Measurements from ENCODE around the gene BZW2.
A peak's percentile ranks its signal among the peaks of the same experiment; 100 is the strongest.

BZW2 gene

DNA sequence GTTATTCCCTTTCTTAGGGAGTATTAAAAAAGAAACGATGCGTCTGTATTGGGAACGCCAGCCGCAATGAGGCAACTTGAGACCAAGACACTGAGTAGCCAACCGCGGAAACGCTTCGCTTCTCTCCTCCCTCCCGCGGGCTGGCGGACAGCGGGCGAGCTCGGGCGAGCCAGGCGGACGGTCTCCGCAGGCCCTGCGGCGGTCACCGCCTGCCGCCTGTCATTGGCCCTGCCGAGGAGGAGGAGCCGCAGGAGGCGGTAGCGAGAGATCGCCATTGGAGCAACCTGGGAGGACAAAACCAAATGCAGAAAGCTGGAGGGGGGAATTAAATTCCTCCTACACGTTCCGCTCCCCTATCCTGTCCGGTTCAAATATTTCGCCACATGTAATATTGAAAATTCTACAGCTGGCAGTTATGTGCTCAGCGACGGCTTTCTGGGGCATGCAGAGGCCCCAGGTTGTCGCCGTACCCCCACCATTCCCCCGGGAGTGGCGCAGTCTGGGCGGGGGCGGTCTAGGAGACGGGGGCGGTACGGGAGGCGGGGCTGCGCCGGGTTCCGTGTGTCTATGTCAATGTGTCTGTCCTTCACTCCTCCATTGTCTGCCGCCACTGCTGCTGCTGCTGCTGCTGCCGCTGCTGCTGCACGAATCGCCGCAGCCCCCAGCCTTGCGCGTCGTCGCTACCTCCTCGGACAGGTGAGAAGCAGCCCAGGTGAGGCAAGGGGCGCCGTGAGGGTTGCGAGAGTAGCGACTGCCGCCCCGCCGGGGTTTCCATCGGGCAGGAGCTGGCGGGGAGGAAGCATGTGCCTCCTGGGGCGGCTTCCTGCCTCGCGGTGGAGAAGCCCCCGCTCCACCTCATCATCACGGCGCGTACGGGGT is at the start of gene BZW2, which contains the start of gene ANKMY2:
TSS of gene BZW2 (plus strand) at position 589 of the 879 bp plus-strand sequence. CDS start 19,263 bp downstream, outside the sequence.
TSS of gene ANKMY2 (minus strand) at position 162 of the 879 bp plus-strand sequence. CDS start 181 bp downstream, outside the sequence.
- peak; percentile 97 for DNase-seq

DNA sequence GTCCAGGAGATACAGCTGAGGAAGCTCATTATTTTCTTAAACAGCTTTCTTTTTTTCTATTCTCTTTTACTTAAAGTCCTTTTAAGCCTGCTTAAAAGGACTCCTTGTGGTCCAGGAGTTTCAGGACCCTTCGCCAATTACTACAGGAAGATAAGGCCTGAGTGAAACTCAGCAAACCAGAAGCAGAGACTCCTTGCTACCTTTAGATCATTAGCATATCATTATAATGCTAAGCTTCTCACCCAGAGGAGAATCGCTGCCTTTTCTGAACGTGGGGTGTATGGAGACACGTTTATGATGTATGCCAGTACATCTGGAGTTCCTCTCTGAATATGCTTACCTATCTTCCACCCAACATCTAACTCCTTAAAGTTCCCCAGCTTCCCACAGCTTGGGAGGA is 48.0 kb upstream of the BZW2 start:
- no peak for DNase-seq

DNA sequence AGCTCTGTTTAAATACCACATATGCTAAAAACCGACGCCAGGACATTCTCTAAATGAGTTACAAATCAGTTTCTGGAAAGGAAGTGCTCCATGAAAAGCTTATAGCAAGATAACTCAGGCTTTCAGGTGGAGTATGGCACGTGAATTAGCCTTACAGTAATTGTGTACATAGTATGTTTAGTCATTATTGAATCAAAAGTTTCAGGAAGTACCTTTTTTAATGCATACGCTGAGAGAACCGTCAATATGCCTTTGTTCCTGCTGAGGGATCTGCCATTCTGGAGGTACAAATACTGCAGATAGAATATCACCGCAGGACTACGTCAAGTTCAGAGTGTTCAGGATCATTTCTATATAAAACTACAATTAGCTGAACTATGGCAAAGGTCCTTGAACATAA is 46.1 kb upstream of the BZW2 start:
- peak; percentile 66 for DNase-seq

DNA sequence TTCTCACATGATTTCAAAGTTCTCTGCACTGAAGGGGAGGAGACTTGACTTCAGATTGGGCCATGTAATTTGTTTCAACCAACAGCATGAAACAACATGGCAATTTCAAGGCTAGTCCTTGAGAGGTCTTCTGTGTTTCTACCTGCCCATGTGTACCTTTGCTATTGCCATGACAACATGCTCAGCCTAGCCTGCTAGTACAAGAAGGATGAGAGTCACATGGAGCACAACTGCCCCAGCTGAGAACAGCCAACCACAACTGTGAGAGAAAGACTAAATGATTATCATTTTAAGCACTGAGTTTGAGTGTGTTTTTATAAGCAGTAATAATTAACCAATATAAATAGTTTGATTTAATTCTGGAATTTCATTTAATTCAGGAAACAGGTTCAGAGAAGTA is 42.3 kb upstream of the BZW2 start:
- peak; percentile 10 for DNase-seq

DNA sequence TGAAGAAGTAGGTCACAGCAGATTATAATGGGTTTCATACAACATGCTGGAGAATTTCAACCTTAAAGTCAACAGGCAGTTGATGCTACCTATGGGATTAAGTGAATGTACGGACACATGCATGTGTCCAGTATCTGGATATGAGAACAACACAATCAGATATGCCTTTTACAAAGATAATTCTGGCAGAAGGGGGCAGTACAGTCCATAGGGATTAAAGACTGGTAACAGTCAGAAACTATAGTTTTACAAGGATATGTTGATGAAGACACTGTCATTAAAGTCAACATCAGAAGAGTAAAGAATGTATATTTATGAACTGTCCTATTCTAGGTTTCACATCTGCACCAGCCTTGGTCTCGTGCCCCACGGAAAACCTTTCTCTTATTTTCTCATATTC is 41.9 kb upstream of the BZW2 start:
- DNase-seq: no peak

DNA sequence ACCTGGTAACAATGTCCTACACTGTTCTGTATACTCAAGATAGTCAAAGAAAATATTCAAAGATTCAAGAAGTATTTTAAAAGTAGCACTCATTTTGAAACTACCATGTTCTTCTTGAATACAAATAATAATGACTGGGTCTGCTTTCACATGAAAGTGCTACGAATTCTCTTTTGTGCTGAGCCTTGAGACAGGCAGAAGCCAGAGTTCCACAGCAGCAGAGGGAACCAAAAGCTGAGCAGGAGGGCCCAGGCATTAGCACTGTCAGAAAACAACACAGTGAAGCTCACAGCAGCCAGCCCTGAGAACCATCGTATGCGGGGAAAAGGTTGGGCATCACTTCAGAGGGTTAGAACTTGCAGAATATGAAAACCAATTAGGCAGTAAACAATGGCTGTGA is 39.3 kb upstream of the BZW2 start:
- no peak for DNase-seq

DNA sequence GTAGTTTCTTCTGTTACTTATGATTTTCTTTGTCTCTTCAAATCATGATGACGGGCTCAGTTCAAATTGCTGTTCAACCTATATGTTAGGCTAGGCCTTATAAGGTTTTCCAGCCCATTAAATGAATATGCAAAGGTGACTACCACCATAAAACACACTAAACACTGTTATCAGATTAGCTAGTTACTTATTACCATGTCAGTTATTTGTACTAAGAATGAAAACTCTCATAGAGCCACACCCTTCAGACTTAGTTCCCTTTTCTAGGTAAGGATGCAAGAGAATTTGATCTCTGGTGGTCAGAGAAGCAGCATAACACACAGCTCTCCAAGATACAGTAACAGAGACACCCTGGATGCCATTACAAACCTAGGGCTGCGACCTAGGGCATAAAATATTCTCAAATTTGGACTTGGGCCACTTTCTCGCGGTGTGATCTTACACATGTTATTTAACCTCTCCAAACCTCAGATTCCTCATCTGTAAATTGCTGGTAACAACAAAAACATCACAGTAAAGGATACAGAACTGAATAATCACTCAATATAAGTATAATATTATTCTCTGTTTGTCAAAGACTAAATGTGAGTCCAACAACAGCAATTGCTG is 36.0 kb upstream of the BZW2 start:
- DNase-seq: no peak

DNA sequence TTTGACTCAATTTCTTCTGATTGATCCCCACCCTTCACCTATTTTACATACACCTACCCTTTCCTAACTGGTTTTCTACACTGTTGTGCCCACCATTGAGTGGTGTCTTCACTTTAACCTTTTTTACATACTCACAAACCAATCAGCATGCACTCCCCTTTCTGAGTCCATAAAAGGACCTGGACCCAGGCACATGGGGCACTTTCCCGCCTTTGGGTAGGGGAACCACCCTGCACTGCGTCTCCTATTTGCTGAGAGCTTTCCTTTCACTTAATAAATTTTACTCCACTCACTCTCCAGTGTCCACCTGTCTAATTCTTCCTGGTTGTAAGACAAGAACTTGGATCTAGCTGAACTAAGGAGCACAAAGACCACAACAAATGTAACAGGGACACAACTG is 34.3 kb upstream of the BZW2 start:
- DNase-seq: no peak

DNA sequence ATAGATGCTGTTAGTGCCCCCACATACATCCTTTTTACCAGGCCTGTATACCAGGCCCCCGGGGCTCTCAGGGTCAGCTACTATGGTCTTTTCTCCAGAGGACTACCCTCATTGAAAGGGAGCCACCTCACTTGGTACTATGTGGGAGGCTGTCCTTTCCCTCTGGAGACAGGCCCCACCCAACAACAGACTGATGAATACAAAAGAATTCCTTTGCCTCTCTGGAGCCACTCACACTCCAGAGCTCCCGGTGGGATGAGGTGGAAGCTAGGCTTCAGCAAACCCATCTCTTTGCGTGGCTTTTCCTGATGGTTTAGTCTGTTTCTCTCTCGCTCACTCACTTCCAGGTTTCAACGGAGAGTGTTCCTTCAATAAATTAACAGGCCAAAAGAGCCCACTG is 30.8 kb upstream of the BZW2 start:
- no peak for DNase-seq

DNA sequence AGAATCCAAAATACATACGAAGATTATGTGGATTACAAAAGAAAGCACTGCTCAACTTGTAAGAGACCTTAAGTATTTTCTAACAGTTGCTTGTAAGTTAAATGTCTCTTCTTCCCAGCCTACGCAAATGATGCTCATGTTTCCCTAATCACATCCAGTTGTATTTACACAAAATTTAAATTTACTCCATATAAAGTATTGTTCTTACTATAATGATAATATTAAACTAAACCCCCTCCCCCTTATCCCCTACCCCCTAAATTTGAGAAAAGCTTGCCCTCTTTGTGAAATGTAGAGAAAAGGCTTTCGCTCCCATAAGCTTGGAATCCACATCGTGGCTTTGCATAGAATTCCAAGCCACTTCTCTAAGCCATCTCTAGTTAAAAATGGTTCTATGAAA is 29.9 kb upstream of the BZW2 start:
- DNase-seq: no peak

DNA sequence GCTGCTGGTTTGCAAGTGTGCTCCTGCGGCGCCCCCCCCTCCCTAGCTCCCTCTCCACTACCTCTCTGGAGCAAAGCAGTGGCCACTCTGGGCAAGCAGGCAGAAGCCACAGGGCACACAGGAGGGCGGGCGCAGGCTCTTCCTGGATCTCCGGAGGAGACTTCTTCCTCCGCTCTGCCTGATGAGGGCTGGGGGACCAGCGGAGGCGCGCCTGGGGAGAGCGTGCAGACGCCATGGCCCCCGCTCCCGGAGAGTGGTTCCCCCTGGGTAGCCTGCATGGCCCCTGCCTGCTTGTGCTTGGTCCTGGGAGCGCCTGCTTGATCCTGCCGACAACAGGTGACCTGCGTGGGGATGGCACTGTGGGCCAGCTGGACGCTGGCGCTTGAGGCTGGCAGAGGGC is 29.4 kb upstream of the BZW2 start:
- DNase-seq: no peak

DNA sequence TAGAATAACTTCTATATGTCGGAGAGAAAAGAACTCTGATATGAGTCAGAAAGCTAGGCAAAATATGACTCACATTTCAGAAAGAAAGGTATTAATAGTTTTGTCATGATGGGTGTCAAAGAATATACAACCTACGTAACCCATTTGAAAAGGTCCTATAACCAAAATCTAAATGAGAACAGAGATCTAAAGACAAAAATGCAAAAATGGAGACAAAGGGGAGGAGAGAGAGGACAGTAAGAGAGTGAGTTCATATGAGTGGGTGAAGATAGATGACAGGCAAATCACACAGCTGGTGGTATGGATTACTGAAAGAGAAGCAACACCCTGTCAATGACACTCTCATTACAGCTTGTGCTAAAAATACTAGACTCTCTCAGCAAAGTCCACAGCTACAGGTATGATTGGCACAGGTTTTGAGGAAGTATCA is 26.0 kb upstream of the BZW2 start:
- DNase-seq: no peak

DNA sequence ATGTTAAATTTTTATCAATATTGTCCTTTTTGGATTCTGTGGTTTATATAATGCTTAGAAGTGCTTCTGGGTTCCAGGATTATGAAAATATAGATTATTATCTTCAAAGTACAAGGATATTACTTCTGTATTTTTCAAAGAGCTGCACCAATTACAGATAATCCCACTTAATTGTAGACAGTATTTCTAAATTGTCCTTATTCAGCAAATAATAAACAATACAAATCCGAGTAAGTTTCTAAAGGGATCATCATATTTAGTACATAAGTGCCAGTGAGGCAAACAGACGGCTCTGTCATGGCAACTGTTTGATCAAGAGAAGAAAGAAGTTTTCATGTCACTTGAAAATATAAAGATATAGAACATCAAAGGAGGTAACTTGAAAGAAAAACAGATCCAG is 19.6 kb upstream of the BZW2 start:
- no peak for DNase-seq

DNA sequence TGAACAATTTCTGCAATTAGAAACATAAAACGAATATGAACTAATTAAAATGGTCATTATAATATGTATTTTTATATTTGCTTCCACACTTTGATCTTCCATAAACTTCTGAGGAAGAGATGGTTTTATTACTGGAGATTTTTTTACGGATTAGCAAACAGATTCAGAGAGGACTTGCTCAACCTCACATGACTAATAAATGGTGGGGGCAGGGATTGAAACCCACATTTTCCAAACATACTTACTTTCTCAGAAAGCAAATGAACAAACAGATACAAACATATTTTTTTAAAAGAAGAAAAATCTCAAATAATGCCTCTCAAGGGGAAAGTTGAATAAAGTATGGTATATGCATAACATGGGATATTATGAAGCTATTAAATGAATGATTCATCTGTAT is 18.7 kb upstream of the BZW2 start:
- DNase-seq: no peak

DNA sequence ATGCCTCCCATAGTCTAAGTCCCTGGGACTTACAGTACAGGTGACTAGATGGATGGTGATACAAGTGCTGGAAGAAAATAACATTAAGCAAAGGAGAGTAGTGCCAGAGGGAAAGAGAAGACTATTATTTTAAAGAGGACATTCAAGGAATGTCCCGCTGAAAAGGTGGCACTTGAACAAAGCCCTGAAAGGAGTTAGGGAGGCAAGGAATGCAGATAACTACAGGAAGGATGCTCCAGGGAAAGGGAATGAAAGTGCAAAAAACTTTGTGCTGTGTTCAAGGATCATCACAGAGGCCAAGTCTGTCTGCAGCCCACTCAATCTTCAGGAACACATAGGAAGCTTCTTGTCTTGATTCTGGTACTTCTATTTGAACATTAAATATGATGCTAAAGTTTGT is 15.3 kb upstream of the BZW2 start:
- no peak for DNase-seq

DNA sequence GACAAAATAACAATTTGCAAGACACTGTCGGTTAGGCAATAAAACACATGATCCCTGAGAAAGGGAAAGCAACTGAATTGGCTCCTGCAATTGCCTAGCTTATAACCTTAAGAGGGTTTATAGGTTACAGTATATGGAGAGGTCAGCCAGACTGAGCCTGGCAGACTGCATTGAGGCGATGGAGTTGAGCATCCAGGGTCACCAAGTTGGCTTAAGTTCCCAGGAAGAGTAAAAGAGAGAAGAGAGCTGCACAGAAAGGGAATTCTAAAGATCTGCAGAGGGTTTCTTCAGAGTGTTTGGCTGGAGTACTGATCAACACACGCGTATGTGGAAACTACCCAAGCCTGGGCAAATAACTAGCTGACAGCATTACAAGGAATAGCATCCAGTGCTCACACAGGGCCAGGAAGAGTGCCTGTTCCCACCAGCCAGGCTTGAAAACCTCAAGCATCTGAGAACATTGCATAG is 11.7 kb upstream of the BZW2 start:
- no peak for DNase-seq

DNA sequence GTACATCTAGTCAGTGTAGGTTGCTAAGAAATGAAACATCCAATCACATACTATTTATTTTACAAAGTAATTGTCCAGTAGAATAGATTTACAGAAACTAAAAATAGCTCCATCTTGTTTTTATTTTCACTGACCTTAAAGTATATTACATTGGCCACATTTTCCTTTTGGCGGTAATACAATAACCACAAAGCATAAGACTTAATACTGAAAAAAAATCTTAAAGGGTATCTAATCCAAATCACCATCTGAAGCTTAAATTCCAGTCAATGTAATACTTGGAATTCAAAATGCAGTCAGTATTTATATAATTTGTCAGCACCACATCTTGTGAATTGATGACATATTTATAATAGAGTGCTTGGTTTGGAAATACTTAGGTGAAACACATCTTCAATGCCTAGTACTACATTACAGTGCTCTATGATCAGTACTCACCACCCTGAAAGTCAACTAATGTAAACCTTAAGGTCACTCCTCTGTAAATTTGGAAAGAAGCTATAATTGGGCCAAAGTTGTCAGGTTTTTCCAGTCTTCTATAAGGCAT is 9.4 kb upstream of the BZW2 start:
- no peak for DNase-seq

DNA sequence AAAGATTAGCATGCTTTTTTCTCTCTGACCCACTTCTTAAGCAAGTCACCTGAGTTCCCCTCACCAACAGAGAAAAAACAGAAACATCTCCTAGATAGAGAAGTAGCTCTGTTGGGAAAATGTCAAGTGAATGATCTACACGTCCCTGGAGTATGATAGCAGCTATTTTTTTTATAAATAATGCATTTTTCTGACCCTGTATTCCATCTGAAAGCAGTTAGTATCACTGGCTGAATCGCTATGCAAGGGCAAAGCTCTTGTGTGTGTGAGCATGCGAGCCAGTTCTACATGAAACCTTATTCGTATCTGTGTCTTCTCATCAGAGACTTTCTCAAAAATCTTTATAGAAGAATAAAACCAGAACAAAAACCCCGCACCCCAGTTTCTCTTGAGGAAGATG is 8.6 kb upstream of the BZW2 start:
- DNase-seq: no peak

DNA sequence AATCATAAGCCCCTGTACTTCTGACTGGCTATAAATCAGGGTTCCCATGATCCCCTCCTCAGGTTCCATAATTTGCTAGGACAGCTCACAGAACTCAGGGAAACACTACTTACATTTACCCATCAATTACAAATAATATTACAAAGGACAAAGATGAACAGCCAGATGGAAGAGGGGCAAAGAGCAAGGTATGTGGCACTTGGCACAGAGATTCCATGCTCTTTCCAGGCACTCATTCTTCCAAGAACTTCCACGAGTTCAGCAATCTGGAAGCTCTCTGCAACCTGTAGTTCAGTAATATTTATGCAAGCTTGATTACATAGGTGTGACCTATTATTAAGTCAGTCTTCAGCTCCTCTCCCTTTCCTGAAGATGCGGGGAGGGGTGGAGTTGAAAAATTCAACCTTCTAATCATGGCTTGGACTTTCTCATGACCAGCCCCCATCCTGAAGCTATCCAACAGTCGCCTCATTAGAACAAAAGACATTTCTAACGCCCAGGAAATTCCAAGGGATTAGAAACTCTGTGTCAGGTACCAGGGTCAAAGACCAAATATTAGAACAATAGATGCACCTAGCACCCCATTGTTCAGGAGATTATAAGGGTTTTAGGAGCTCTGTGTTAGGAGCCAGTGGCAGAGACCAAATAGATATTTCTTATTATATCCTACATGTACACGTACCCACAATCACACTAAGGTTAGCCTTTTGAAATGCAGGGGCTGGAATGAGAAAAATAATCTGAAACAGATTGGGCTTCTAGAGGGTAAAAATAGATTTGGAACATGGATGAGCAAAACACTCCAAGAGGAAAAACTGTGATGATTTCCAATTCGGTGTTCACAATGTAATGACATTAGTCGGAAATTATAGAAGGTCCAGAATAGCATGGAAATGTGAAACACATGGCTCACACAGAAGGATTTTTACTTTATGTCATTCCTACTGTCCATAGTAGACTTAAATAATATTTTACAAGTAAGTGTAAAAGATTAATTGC is 7.4 kb upstream of the BZW2 start:
- DNase-seq: no peak

DNA sequence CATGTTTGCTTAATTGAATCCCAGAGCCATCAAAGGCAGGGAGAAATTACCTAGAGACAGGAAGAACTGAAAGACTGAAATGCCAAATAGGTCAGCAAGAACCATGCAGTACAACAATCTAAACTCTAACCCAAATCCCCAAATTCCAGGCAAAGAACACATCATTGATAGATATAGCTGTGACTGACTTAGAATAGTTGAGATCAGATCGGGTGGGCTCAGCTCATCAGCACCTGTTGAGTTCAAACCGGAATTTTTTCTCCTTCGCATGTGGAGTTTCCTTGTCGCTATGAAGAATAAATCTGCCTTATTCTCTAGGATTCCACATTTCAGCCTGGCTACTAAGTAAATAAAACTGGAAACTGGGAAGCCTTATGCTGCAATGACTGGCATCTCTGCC is 1.8 kb upstream of the BZW2 start:
- DNase-seq: no peak

DNA sequence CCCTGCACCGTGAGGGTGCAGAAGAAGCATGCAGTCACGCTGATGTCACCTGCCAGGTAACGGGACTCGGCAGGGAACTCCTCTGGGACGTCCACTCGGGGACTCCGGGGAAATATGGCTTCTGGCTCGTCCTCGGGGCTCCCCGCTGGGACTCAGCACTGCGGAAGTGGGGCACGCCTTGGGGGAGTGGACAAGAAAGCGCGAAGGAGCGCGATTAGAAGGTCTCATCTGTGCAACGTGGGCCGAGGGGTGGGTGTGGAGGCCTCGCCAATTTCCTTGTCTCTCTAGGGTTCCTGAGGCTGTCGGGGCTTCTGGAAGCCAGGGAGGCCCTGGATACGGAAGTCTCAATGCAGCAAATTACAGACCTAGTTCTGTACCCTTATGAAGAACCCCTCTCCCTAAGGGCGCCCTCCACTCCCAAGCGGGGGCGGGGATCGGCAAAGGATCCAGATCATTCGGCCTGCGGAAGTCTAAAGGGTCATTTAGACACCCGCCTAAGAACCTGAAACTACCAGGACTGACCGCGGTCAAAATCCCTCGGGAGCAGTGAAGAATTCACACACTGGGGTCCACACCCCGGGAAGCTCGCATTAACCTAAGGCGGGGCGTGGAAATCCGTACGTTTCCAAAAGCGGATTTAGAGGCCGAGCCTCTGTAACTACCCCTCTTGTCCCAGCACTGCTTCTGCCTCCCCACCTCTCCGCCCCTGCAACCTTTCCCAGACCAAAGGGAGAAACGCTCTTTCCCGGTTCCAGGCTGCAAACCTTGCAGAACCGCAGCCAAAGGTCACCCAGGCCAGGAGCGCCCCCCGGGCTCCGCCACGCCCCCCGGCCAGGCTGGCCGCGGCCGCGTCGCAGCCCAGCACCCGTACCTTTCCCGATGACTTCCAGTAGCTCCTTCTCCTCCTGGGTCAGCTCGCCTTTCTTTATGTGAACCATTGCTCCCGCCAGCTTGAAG is 1.1 kb upstream of the BZW2 start:
- peak; percentile 75 for DNase-seq
